Uterus (tissue), 4 donors: Measurements from ENCODE around the gene CD164L2. TPM values are rescaled to one million over a fixed set of nuclear protein-coding genes. Genes with fewer than 3 reads are reported as not detected.
A peak's percentile ranks its signal among the peaks of the same experiment; 100 is the strongest.

Experiments used
- DNase-seq, 2 donors: peaks; one replicate each; pipeline ENCODE4 v3.0.0-alpha.2; 2019 to 2020
- H3K27ac ChIP-seq, 2 donors: fragments of 200-600 bp; sonication (generic); 1 replicate in 1 of 2; 2 replicates in 1 of 2; pipeline ENCODE4 v1.5.1; 2016 to 2018
- H3K27me3 ChIP-seq, 2 donors: fragments of 200-600 bp; sonication (generic); one replicate each; pipeline ENCODE4 v1.5.1; 2018 to 2019; ENCODE audit warnings: control low read depth in 1 of 2
- H3K36me3 ChIP-seq, 2 donors: fragments of 200-600 bp; sonication (generic); one replicate each; pipeline ENCODE4 v1.5.1; 2019; ENCODE audit warnings: control low read depth in 1 of 2
- H3K4me1 ChIP-seq, 2 donors: fragments of 200-600 bp; sonication (generic); one replicate each; pipeline ENCODE4 v1.5.1; 2018 to 2019; ENCODE audit warnings: control low read depth in 1 of 2
- H3K4me3 ChIP-seq, 2 donors: fragments of 200-600 bp; sonication (generic); 1 replicate in 1 of 2; 2 replicates in 1 of 2; pipeline ENCODE4 v1.5.1; 2018 to 2019; ENCODE audit warnings: mild to moderate bottlenecking in 1 of 2
- H3K9me3 ChIP-seq, 2 donors: fragments of 200-600 bp; sonication (generic); one replicate each; pipeline ENCODE4 v1.5.1; 2019; ENCODE audit warnings: control low read depth in 1 of 2
- CTCF ChIP-seq, 4 experiments: fragments of 200-600 bp in 2 of 4; fragments of 450-650 bp in 2 of 4; sonication (generic) in 2 of 4; IDR thresholded peaks; one replicate each; pipeline ENCODE4 v1.5.1; 2016 to 2019; ENCODE audit warnings: antibody characterized with exemption in 4 of 4, mild to moderate bottlenecking in 2 of 4, moderate library complexity in 1 of 4
- POLR2A ChIP-seq, 2 donors: fragments of 450-650 bp; IDR thresholded peaks; one replicate each; pipeline ENCODE4 v1.6.1; 2016; ENCODE audit warnings: antibody characterized with exemption in 2 of 2, mild to moderate bottlenecking in 1 of 2, moderate library complexity in 1 of 2
- intact Hi-C: fragments of 100-400 bp; cut with DNase I; formaldehyde crosslinking; loops from one replicate; pipeline ENCODE4 v1.15.1; 2023; ENCODE audit warnings: low total_unique reads
- total RNA-seq, 4 donors: library from RNA; depleted of rRNA in 3 of 4; stranded (reverse); fragments of >200 nt in 3 of 4; gene quantifications; one replicate each; pipeline versions ENCODE4 v1.1.0 to v1.2.4, GENCODE V29; 2014 to 2023
- donor health status: DM: yes; HTN: yes; CAD: no.

CD164L2 gene
- total RNA-seq, 4 donors from 2014 or later = 0.69 TPM; not detected in 3

GRCh38 chr1:27418326-27419185 is 35.4 kb upstream of the CD164L2 start:
- H3K27me3 ChIP-seq = no peaks in the 10 kb centered on the region
- H3K27ac ChIP-seq = peak overlapping the region; percentile 75 to 96
- peaks cover 10 to 18% of the 10 kb centered on the region in 2 donors for H3K4me1 ChIP-seq
- no peaks in the 10 kb centered on the region for H3K36me3 ChIP-seq
- no peak for TF ChIP-seq POLR2A (IDR thresholded peaks at IDR 0.05)
- TF ChIP-seq CTCF (IDR thresholded peaks at IDR 0.05) = peak in 1 of 4 experiments; percentile 10
- no peaks in the 10 kb centered on the region for H3K9me3 ChIP-seq
- no peak overlapping the region for H3K4me3 ChIP-seq
- intact Hi-C loops = no loop called here
- peak; percentile 78 to 87 for DNase-seq

- peaks cover 10 to 18% of the 10 kb centered on the region in 2 donors for H3K4me1 ChIP-seq
- no peak overlapping the region for H3K4me3 ChIP-seq
- H3K27ac ChIP-seq = peak overlapping the region; percentile 75 to 96
- no peaks in the 10 kb centered on the region for H3K9me3 ChIP-seq
- no peaks in the 10 kb centered on the region for H3K27me3 ChIP-seq
- no peaks in the 10 kb centered on the region for H3K36me3 ChIP-seq
- TF ChIP-seq POLR2A (IDR thresholded peaks at IDR 0.05) (no peak), CTCF (IDR thresholded peaks at IDR 0.05) (no peak)
- intact Hi-C loops = no loop called here
- DNase-seq = no peak
Observed at GRCh38 chr1:27417713-27418112, 34.6 kb upstream of the CD164L2 start.

GRCh38 chr1:27416387-27417111 is 33.4 kb upstream of the CD164L2 start:
- Histone ChIP-seq H3K9me3 (no peaks in the 10 kb centered on the region), H3K27ac (peak overlapping the region; percentile 75 to 96), H3K27me3 (no peaks in the 10 kb centered on the region), H3K36me3 (no peaks in the 10 kb centered on the region), H3K4me3 (no peak overlapping the region), H3K4me1 (peaks cover 10 to 18% of the 10 kb centered on the region in 2 donors)
- TF ChIP-seq CTCF (IDR thresholded peaks at IDR 0.05) = peak; percentile 28 to 49 (median 38)
- TF ChIP-seq POLR2A (IDR thresholded peaks at IDR 0.05) = no peak
- intact Hi-C loops = no loop called here
- DNase-seq = no peak

GRCh38 chr1:27414091-27414490 is 31.0 kb upstream of the CD164L2 start:
- TF ChIP-seq POLR2A (IDR thresholded peaks at IDR 0.05) (no peak), CTCF (IDR thresholded peaks at IDR 0.05) (no peak)
- H3K4me1 ChIP-seq = peaks cover 6 to 18% of the 10 kb centered on the region in 2 donors
- no peaks in the 10 kb centered on the region for H3K27me3 ChIP-seq
- intact Hi-C loops = no loop called here
- no peak overlapping the region for H3K4me3 ChIP-seq
- no peak for DNase-seq
- H3K36me3 ChIP-seq = no peaks in the 10 kb centered on the region
- H3K9me3 ChIP-seq = no peaks in the 10 kb centered on the region
- H3K27ac ChIP-seq = peak overlapping the region in 1 of 2 donors; percentile 22

- no peaks in the 10 kb centered on the region for H3K27me3 ChIP-seq
- no peak for TF ChIP-seq POLR2A (IDR thresholded peaks at IDR 0.05)
- TF ChIP-seq CTCF (IDR thresholded peaks at IDR 0.05) = no peak
- intact Hi-C loops = no loop called here
- no peaks in the 10 kb centered on the region for H3K9me3 ChIP-seq
- peaks cover 0 to 7% of the 10 kb centered on the region in 2 donors for H3K4me1 ChIP-seq
- H3K4me3 ChIP-seq = no peak overlapping the region
- DNase-seq = no peak
- H3K27ac ChIP-seq = peak overlapping the region in 1 of 2 donors; percentile 15
- H3K36me3 ChIP-seq = no peaks in the 10 kb centered on the region
Observed at GRCh38 chr1:27413004-27413403, 29.9 kb upstream of the CD164L2 start.
